Cerebellar nuclear complex (tissue), 1 donor: ENCODE results near the gene CEP350.

Experiments used
- DNase-seq, 2 experiments: peaks; one replicate each; lab custom pipeline; 2025; lab: John Stamatoyannopoulos, UW

Gene CEP350

GRCh38 chr1:180157108-180157507, 202.5 kb downstream of the CEP350 start:
- DNase-seq, result no peak

- DNase-seq, result no peak
These were observed 203.0 kb downstream of the CEP350 start for GRCh38 chr1:180157576-180158057.

GRCh38 chr1:180158149-180159147, 203.8 kb downstream of the CEP350 start:
- DNase-seq, result no peak

GRCh38 chr1:180160357-180160756, 205.7 kb downstream of the CEP350 start:
- no peak for DNase-seq

GRCh38 chr1:180163041-180163440, 208.4 kb downstream of the CEP350 start:
- DNase-seq, result no peak
